ENCODE data around the gene TIGD4. TPM values are rescaled to one million over a fixed set of nuclear protein-coding genes. Genes with fewer than 3 reads are reported as not detected.
A peak's percentile ranks its signal among the peaks of the same experiment; 100 is the strongest.

Gene TIGD4
- total RNA-seq, 1 donor, result under 0.01 TPM

GRCh38 chr4:152738827-152739226 lies 40.7 kb downstream of the TIGD4 start:
- no peak for DNase-seq (ENCODE audit: low read depth)
- TF ChIP-seq, protein P1, sequence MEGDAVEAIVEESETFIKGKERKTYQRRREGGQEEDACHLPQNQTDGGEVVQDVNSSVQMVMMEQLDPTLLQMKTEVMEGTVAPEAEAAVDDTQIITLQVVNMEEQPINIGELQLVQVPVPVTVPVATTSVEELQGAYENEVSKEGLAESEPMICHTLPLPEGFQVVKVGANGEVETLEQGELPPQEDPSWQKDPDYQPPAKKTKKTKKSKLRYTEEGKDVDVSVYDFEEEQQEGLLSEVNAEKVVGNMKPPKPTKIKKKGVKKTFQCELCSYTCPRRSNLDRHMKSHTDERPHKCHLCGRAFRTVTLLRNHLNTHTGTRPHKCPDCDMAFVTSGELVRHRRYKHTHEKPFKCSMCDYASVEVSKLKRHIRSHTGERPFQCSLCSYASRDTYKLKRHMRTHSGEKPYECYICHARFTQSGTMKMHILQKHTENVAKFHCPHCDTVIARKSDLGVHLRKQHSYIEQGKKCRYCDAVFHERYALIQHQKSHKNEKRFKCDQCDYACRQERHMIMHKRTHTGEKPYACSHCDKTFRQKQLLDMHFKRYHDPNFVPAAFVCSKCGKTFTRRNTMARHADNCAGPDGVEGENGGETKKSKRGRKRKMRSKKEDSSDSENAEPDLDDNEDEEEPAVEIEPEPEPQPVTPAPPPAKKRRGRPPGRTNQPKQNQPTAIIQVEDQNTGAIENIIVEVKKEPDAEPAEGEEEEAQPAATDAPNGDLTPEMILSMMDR (IDR thresholded peaks at IDR 0.05; ENCODE audit: insufficient read depth, low read depth, low read length), result no peak
- no peak overlapping the region for H3K4me3 ChIP-seq (ENCODE audit: low read depth, low read length)

DNA sequence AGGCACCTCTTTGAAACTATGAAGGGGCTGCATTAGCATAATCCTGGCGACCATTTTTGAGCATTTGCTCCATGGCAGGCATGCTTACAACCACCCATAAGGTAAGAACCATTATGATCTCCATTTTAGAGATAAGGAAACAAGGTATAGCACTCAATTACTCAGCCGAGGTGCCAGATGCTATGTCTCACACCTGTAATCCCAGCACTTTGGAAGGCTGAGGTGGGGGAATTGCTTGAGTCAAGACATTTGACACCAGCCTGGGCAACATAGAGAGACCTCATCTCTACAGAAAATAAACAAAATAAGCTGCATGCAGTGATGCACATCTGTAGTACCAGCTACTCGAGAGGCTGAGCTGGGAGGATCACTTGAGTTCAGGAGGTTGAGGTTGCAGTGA lies 43.6 kb downstream of the TIGD4 start:
- TF ChIP-seq, protein P1 (IDR thresholded peaks at IDR 0.05; ENCODE audit: insufficient read depth, low read depth, low read length), result no peak
- H3K4me3 ChIP-seq (ENCODE audit: low read depth, low read length), result no peak overlapping the region
- no peak for DNase-seq (ENCODE audit: low read depth)

DNA sequence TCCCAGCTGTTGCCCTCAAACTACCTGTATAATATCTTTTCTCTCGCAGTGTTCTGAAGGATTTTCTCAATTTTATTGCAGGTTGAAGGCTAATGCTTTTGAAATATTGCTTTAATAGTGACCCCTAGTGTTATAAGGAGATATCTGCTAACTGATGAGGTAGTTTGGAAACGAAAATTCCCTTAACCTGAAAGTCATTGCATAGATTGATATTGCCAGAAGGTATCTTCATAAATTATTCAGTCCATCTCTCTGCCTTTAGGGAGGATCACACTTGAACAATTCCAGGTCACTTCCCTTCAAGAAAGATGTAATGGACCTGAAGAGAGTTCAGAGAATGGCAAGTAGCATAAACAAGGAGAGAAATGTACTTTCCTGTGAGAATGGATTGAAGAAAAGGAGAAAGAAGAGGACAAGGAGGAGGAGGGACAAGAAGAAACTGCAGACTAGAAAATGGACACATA lies 44.1 kb downstream of the TIGD4 start:
- peak; percentile 27 for DNase-seq (ENCODE audit: low read depth)
- no peak overlapping the region for H3K4me3 ChIP-seq (ENCODE audit: low read depth, low read length)
- TF ChIP-seq, protein P1 (IDR thresholded peaks at IDR 0.05; ENCODE audit: insufficient read depth, low read depth, low read length), result peak; percentile 62

- no peak for DNase-seq (ENCODE audit: low read depth)
- no peak overlapping the region for H3K4me3 ChIP-seq (ENCODE audit: low read depth, low read length)
- TF ChIP-seq, protein P1 (IDR thresholded peaks at IDR 0.05; ENCODE audit: insufficient read depth, low read depth, low read length), result no peak
Measured at GRCh38 chr4:152734699-152735050, 44.9 kb downstream of the TIGD4 start.

DNA sequence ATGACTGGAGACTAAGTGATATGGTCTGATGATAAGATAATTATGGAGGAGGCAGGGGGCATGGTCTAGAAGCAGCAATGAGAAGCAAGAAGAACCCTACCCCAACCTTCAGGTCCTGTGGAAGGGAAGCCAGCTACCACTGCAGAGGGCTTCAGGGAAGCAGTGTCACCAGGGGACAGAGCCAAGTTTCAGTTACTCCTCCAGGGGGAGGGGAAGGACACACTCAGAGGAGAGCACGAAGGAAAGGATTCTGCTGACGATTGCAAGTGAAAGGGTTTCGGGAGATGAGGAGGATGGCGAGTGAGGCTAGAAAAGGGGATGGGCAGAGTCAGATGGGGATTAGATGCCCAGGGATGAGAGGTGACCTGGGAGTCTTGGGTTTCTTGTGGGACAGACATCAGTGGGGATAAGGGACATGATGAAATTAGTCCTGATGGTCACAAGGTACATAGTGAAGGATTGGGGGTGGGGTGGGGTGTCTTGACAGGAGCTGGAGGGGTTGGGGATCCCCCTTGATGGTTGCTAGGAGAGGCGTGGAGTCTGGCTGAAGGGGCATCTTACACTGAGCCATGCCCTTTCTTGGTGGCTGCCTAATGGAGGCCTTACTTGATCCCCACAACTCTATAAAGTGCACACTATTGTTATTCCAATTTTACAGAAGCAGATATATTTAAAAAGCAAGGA lies 45.4 kb downstream of the TIGD4 start:
- TF ChIP-seq, protein P1 (IDR thresholded peaks at IDR 0.05; ENCODE audit: insufficient read depth, low read depth, low read length), result no peak
- H3K4me3 ChIP-seq (ENCODE audit: low read depth, low read length), result no peak overlapping the region
- DNase-seq (ENCODE audit: low read depth), result no peak

DNA sequence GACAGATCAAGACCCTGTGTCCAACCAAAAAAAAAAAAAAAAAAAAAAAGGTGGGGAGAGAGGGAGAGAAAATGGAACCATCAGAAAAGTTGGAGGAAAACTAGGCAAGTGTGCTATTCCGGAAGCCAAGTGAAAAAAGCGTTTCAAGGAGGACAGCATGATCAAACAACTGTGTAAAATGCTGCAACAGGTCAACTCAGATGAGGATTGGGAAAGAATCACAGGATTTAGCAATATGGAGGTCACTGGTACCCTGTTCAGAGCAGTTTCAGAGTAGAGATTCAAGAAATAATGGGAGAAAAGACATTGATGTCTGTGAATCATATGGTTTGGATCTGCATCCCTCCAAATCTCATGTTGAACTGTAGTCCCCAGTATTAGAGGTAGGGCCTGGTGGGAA lies 47.5 kb downstream of the TIGD4 start:
- TF ChIP-seq, protein P1 (IDR thresholded peaks at IDR 0.05; ENCODE audit: insufficient read depth, low read depth, low read length), result no peak
- no peak for DNase-seq (ENCODE audit: low read depth)
- no peak overlapping the region for H3K4me3 ChIP-seq (ENCODE audit: low read depth, low read length)

DNA sequence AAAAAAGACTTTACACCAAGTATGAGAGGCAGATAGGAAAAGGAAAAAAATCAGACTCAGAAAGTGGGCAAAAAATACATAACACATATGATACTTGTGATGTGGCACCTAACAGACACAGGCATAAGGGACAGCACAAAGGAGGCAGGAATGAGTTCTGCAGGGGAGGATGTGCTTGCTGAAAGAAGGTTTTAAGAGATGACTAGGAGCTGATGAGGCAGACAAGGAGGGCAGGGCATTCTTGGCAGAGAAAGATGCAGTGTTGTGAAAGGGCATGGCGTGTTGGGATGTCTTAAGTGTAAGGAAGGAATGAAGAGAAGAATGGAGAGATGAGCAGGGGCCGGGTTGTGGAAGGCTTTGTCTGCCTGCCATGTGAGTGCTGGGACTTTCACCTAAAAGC lies 50.1 kb downstream of the TIGD4 start:
- TF ChIP-seq, protein P1 (IDR thresholded peaks at IDR 0.05; ENCODE audit: insufficient read depth, low read depth, low read length), result no peak
- H3K4me3 ChIP-seq (ENCODE audit: low read depth, low read length), result no peak overlapping the region
- DNase-seq (ENCODE audit: low read depth), result no peak
